ENCODE measurements around the gene FTO. TPM values are rescaled to one million over a fixed set of nuclear protein-coding genes. Genes with fewer than 3 reads are reported as not detected.
A peak's percentile ranks its signal among the peaks of the same experiment; 100 is the strongest.

FTO gene
- total RNA-seq, 1 donor from 2014 or later: 110 TPM

- H3K9me3 Mint-ChIP-seq: no peaks in the 10 kb centered on the region
- peaks cover 2% of the 10 kb centered on the region for H3K4me1 Mint-ChIP-seq
- H3K36me3 ChIP-seq: no peaks in the 10 kb centered on the region
- H2AFZ ChIP-seq (replicated peaks): no peak overlapping the region
- no peak overlapping the region for H3K4me2 ChIP-seq
- no peaks in the 10 kb centered on the region for H3K27me3 Mint-ChIP-seq (ENCODE audit: insufficient read depth, low read depth)
- H3K27ac Mint-ChIP-seq: no peak overlapping the region
- no peak for TF ChIP-seq EZH2phosphoT487 (IDR thresholded peaks at IDR 0.05)
- TF ChIP-seq EZH2 (IDR thresholded peaks at IDR 0.05): no peak
- TF ChIP-seq CTCF (IDR thresholded peaks at IDR 0.05): no peak
- peaks cover 6% of the 10 kb centered on the region for H3K36me3 Mint-ChIP-seq
- no peaks in the 10 kb centered on the region for H3F3A ChIP-seq (ENCODE audit: low read depth)
- H3K27ac ChIP-seq: no peak overlapping the region
- H3K4me3 ChIP-seq: no peak overlapping the region
- H4K20me1 ChIP-seq (ENCODE audit: low read depth): no peaks in the 10 kb centered on the region
- no peaks in the 10 kb centered on the region for H3K9me3 ChIP-seq (ENCODE audit: low read depth)
- no peak for DNase-seq (ENCODE audit: low spot score)
- H3K9ac ChIP-seq: no peak overlapping the region
- peaks cover 3% of the 10 kb centered on the region for H3K4me1 ChIP-seq
- no peaks in the 10 kb centered on the region for H3K27me3 ChIP-seq
- H3K79me2 ChIP-seq (ENCODE audit: low read depth): no peaks in the 10 kb centered on the region
- no peak overlapping the region for H3K4me3 Mint-ChIP-seq
Measured at GRCh38 chr16:53859995-53860540, 156.1 kb downstream of the FTO start.

- no peaks in the 10 kb centered on the region for H3K27me3 Mint-ChIP-seq (ENCODE audit: insufficient read depth, low read depth)
- no peaks in the 10 kb centered on the region for H3K9me3 Mint-ChIP-seq
- Histone ChIP-seq H3K9ac (no peak overlapping the region), H3K4me3 (no peak overlapping the region), H3K79me2 (ENCODE audit: low read depth) (no peaks in the 10 kb centered on the region), H3K4me2 (no peak overlapping the region), H3K4me1 (peaks cover 10% of the 10 kb centered on the region), H3K27ac (no peak overlapping the region), H3F3A (ENCODE audit: low read depth) (no peaks in the 10 kb centered on the region), H4K20me1 (ENCODE audit: low read depth) (no peaks in the 10 kb centered on the region), H3K9me3 (ENCODE audit: low read depth) (no peaks in the 10 kb centered on the region), H3K36me3 (no peaks in the 10 kb centered on the region), H2AFZ (replicated peaks) (no peak overlapping the region), H3K27me3 (no peaks in the 10 kb centered on the region)
- no peak for DNase-seq (ENCODE audit: low spot score)
- H3K27ac Mint-ChIP-seq: no peak overlapping the region
- TF ChIP-seq EZH2 (IDR thresholded peaks at IDR 0.05) (no peak), EZH2phosphoT487 (IDR thresholded peaks at IDR 0.05) (no peak), CTCF (IDR thresholded peaks at IDR 0.05) (no peak)
- H3K36me3 Mint-ChIP-seq: peaks cover 7% of the 10 kb centered on the region
- no peak overlapping the region for H3K4me3 Mint-ChIP-seq
- peaks cover 4% of the 10 kb centered on the region for H3K4me1 Mint-ChIP-seq
Measured at GRCh38 chr16:53863861-53864260, 159.9 kb downstream of the FTO start.

GRCh38 chr16:53864819-53865493 lies 161.0 kb downstream of the FTO start:
- no peak overlapping the region for H2AFZ ChIP-seq (replicated peaks)
- H3K4me1 ChIP-seq: peaks cover 10% of the 10 kb centered on the region
- Mint-ChIP-seq H3K27me3 (ENCODE audit: insufficient read depth, low read depth) (no peaks in the 10 kb centered on the region), H3K36me3 (peaks cover 7% of the 10 kb centered on the region), H3K4me3 (no peak overlapping the region), H3K9me3 (peaks cover 8% of the 10 kb centered on the region), H3K27ac (no peak overlapping the region), H3K4me1 (peaks cover 4% of the 10 kb centered on the region)
- no peak overlapping the region for H3K9ac ChIP-seq
- no peaks in the 10 kb centered on the region for H3K36me3 ChIP-seq
- H3K4me2 ChIP-seq: peak overlapping the region; percentile 39
- no peaks in the 10 kb centered on the region for H3F3A ChIP-seq (ENCODE audit: low read depth)
- H3K4me3 ChIP-seq: no peak overlapping the region
- H3K27me3 ChIP-seq: no peaks in the 10 kb centered on the region
- DNase-seq (ENCODE audit: low spot score): no peak
- no peaks in the 10 kb centered on the region for H4K20me1 ChIP-seq (ENCODE audit: low read depth)
- no peaks in the 10 kb centered on the region for H3K79me2 ChIP-seq (ENCODE audit: low read depth)
- no peaks in the 10 kb centered on the region for H3K9me3 ChIP-seq (ENCODE audit: low read depth)
- TF ChIP-seq CTCF (IDR thresholded peaks at IDR 0.05) (no peak), EZH2phosphoT487 (IDR thresholded peaks at IDR 0.05) (no peak), EZH2 (IDR thresholded peaks at IDR 0.05) (no peak)
- no peak overlapping the region for H3K27ac ChIP-seq
